ENCODE data around the gene MCC.

The MCC gene

DNA sequence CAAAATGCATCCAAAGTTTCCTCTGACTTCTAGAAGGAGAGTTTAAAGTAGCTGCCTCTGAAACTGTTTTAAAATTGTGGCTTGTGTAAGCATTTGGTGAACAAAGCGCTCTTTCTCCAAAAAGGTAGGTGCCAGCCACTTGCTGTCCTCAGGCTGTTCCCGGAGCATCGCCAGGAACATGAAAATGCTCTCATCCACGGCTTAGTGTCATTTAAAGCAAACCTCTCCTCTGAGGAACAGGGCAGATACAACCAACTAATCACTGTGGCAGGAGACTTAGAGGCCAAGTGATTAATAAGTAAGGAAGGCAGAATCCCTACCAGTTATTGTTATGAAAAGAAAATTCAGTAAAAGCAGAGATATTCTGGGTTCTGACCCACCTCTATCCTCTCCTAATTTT, 346.1 kb downstream of the MCC start:
- no peak for DNase-seq (ENCODE audit: low read depth)

DNA sequence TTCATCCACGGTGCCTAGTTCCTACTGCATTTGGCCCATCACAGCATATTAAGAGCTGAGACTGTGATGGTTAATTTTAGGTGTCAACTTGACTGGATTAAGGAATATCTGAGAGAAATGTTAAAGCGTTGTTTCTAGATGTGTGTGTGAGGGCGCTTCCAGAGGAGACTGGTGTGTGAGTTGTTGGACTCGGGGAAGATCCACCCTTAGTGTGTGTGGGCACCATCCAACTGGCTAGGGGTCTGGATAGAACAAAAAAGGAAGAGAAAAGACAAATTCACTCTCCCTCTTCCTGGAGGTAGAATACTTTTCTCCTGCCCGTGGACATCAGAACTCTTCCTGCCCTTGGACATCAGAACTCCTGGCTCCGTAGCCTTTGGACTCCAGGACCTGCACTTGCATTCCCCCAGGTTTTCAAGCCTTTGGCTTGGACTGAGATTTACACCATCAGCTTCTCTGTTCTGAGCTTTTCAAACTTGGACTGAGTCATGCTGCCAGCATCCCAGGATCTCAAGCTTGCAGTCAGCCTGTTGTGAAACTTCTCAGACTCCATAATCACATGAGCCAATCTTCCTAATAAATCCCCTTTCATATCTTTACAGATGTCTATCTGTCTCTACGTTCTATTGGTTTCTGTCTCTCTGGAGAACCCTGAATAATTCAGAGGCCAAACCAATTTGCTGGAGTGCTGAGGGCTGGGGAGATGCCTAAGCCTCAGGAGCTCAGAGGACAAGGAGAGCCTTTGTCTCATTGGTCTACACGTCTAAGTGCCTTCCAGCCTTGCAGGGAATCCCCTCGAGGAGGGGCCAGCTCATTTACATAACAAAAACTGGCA, 347.2 kb downstream of the MCC start:
- no peak for DNase-seq (ENCODE audit: low read depth)

DNA sequence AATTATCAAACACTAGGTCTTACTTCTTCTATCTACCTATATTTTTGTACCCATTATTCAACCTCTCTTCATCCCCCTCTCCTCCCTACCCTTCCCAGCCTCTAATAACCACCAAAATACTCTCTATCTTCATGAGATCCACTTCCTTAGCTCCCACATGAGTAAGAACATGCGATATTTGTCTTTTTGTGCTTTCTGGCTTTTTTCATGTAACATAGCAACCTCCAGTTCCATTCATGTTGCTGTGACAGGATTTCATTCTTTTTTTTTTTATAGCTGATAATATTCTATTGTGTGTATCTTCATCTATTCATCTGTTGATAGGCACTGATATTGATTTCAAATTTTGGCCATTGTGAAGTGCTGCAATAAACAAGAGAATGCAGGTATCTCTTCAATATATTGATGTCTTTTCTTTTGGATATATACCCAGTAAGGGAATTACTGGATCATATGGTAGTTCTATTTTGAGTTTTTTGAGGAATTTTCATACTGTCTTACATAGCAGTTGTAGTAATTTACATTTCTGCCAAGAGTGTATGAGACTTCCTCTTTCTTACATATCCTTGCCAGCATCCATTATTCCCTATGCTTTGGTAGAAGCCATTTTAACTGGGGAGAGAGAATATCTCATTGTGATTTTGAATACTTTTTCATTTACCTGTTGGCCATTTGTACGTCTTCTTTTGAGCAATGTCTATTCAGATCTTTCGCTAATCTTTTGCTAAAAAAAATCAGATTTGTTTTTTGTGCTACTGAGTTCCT, 354.9 kb downstream of the MCC start:
- DNase-seq (ENCODE audit: low read depth): no peak

DNA sequence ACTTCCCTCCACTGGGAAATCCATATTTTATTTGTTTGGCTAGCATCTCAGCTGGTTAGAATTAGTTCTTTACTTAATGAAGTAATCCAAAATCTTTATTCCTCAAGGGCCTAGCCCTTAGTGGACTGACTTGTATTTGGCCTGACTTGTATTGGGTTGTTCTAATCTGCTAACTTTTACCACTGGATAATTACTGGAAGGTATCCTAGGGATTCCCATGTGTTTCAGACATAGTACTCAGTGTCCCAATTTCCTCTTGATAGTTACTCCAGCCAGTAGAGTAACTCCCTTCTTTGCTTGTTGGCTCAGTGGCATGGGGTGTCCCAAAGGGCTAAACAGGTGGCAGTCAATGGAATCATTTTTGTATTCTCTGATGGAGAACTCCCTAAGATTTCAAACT, 355.7 kb downstream of the MCC start:
- DNase-seq (ENCODE audit: low read depth): no peak

DNA sequence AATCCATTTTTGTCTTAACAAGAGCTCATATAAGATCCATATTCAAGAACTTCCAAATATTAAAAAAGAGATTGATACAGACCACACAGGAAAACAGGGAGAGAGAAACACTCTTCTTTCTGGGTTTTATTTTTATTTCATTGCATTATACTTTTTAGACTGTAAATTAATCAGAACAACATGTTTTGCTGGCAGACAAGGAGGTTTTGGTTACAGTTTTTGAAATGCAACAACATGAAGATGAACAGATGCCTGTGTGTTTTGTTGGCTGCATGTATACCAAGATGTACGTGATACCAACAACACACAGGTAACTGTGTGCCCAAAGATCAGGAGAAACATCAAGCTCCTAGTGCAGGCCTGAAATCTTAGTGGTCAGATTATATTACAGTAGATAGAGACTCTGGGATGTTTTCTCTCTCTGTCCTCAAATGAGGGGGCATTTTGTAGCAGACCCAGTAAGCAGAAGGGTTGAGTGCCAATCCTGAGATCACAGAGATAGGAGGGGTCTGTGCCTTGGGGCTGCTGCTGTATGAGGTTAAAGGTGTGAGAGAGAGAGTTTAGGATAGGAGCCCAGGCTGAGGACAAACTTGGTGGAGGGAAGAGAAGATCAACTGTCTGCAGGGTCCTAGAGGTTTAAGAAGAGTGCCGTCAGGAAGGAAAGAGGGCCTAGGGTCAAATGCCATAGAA, 359.5 kb downstream of the MCC start:
- DNase-seq (ENCODE audit: low read depth): no peak

DNA sequence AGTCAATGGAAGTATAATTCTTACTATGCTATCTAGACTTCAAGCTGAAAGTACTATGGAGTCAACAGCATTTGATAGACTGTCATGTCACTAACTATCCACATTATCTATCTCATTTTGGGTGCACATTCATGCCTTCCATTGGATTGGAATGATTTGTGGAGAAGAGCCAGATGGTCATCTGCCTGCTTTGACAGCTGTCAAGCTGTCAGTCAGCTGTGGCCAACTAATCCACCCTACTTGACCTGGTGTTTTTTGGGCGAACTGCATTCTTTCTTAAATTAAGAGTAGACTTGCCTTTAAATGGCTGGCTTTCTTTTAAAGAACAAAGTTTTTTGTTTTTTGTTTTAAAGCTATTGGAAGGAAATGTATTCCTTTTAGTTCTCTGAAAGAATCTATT, 360.2 kb downstream of the MCC start:
- DNase-seq (ENCODE audit: low read depth): no peak

DNA sequence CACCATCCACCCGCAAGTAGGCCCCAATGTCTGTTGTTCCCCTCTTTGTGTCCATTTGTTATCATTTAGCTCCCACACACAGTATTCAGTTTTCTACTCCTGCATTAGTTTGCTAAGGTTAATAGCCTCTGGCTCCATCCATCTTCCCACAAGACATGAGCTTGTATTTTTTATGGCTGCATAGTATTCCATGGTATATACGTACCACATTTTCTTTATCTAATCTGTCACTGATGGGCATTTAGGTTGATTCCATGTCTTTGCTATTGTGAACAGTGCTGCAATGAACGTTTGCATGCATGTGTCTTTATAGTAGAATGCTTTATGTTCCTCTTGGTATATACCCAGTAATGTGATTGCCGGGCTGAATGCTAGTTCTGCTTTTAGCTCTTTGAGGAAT, 361.2 kb downstream of the MCC start:
- DNase-seq (ENCODE audit: low read depth): no peak

DNA sequence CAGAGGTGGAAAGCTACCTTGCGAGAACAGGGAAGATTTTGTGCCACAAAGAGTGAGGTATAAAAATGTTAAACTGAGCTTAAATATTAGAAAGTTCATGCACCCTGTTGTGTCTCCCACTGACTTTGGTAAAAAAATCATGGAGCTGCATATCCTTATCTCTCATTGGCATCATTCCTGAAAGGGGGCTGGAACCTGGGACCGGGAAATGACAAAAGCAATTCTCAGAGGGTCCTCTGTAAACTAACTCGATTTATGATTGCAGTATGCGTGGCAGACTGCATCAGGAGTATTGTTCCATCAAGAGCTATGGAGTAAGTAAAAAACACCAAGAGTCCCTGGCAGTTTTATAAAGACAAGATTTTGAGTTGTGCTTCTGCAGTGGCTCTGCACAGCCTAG, 362.9 kb downstream of the MCC start:
- no peak for DNase-seq (ENCODE audit: low read depth)

DNA sequence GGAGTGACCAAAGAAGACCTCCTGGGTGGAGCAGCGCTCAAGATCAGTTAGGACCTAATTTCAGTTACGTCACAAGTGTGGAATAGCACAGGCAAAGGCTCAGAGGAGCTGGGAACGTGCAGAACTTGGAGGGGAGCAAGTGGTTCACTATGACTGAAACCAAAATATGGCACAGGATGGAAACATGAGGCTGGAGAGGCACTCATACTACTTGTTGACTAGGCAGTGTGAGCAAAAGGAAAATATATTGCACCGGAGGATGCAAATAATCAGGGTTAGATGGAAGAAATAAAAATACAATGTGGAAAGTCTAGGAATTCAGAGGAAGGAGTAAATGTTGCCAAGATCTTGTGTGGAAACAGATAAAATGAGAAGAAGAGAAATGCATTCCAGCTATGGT, 363.3 kb downstream of the MCC start:
- DNase-seq (ENCODE audit: low read depth): no peak

DNA sequence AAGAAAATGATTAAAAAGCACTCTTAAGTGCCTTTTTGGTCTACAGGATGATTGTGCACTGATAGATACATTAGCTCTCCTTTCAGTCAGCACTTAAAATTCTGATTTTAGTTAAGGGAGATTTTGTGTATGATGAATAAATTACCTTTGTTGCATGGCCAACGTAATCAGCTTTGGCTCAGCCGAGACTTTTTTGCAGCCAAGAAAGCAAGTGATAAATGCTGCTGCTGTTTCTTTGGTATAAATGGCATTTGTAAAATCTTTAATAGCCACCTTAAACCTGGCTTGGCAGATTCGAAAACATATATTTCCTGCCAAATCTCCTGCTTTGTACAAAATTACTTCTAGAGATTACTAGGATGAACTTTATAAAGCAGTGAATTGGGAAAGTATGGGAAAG, 364.0 kb downstream of the MCC start:
- no peak for DNase-seq (ENCODE audit: low read depth)

DNA sequence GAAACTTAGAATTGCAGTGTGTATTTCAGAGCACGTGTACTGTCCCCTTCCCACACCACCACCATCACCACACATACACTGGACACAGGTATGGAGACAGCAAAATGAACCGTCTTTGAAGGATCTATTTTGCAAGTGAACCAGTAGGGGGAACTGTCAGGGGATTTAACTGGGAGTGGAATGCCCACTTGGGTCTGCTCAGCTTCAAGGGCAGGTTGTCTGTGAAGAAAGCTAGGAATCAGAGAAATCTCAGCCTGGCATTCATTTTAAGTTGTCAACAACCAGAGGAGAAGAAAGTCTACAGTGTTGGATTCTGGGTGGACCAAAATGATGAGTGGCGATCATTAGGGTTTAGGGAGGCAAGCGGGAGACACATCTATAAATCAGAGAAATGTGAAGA, 364.6 kb downstream of the MCC start:
- DNase-seq (ENCODE audit: low read depth): no peak

DNA sequence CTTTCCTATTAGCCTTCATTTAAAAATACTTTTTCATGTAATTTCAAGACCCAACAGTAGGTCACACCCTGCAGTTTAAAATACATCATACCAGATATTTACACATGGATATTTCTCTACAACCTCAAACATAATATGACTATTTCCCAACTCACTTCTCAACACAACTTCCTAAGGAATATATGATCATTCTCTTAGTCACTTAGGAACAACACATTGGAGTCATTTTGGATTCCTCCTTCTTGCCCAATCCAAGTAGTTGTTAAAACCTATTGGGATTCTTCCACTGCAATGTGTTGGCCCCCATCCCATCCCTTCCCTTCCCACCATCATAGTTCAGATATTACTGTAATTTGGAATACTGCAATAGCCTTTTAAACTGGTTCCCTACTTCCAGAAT, 366.2 kb downstream of the MCC start:
- DNase-seq (ENCODE audit: low read depth): no peak

DNA sequence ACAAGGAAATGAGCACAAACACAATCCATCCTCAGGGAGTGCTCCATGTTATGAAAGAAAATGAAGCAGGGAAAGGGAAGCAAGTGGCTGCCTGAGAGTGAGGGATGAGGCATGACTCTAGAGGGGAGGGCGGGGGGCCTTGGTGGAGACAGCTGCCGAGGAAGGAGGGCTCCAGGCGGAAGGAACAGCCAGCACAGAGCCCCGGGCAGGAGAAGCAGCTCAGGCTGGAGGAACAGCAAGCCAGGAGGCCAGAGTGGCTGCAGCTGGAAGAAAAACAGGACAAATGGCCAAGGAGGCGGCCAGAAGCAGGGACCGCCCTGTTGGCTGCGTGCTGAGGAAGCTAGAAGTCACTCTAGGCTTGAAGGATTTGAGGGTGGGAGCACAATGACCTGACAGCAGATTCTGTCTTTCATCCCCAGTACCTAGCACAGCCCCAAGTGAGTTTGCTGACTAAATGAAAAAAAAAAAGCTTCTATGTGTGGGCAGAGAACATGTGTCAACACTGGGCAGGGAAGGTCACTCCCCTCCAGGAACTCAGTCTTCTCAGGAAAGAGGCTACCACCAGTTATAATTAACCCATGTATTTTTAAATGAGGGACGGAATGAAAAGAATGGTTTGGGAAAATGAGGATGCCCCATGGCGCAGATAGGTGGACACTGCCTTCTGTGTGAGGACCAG, 368.9 kb downstream of the MCC start:
- no peak for DNase-seq (ENCODE audit: low read depth)

DNA sequence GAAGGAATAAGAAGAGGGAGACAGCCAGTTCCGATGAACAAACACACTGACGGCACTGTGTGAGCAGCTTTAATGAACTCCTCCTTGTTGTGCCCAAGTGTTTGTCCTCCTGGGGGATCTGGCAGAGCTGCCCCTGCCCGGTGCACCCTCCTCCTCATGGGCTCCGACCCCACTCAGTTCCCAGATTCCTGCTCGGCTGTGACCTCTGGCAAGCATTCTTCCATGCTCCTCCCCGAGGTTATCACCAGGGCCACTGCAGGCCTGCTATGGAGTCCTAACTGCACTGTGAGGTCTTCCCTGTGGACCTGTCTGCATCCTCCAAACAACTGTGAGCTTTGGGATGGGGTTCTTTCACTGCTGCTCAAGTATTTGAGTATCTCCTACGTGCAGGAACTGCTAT, 369.5 kb downstream of the MCC start:
- DNase-seq (ENCODE audit: low read depth): no peak

DNA sequence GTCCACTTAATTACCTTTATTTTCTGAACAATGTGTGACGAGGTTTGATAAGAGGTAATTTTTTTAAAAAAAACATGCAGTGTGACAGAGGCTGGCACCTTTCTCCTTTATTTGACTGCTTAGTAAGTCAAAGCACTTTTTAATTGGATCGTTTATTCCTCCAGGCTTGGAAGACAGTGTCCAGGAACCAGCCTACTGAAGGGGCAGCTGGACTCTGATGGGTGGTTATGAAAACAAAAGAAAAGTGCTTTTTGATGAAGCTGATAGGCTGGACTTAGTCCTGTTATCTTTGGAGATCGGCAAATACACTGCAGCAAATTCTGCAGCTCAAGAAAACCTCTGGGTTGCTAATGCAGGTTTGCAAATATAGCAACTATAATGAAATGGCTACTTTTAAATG, 370.0 kb downstream of the MCC start:
- DNase-seq (ENCODE audit: low read depth): no peak

DNA sequence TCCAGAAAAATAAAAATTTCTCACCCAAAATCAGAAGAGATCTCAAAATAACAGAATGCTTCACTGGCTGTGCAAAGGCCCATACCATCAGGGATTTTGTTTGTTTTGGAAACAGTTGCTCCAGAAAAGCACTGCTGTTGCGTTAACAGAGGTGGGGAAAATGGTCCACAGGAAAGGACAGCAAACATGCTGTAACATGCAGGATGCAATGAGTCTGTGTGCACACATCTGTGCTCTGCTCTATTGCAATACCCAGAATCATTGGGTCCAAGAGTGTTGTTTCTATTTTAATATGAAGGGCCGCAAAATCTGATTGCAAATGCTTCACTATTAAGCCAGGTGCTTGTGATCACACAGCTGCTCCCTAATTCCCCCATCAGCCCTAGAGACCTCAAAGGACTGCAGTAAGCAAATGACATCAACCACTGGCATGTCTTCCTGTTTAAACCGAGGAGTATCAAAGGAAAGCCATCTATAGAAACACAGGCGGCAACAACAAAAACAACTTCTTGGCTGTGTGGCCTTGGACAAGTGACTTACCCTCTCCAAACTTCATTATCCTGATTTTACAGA, 370.6 kb downstream of the MCC start:
- DNase-seq (ENCODE audit: low read depth): no peak

DNA sequence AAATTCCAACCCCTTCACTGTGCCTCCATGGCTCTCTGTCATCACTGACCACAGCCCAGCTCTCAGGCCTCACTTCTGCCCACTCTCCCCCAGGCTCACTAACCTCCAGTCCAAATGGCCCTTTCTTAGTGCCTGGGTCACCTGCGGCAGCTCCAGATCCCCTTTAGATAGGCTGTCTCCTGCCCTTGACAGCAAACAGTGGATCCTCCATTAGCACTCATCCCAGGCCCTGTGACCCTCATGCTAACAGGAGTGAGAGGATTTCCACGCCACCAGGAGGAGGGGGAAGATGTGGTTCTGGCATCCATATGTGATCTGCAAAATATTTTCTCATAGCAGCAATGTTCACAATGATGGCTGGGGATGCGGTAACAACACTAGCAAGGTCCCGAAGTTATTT, 372.3 kb downstream of the MCC start:
- DNase-seq (ENCODE audit: low read depth): no peak

DNA sequence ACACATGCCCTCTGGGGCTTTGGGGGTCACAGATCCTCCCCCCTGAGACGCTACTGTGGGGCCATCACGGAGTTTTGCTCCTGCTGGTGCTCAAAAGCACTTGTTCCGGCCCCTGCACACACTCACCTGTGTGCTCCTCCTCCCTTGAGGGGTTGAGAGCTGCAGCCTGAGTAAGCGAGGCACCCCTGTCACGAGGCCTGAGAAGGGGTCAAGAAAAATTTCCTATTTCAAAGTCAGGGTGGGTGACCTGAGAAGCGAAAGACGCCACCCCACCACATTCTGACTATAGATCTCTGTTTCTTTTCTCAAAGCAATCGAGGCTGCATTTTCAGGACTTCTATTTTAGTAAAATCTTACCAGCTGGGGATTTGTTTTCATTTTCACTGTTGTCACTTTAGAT, 373.2 kb downstream of the MCC start:
- no peak for DNase-seq (ENCODE audit: low read depth)

DNA sequence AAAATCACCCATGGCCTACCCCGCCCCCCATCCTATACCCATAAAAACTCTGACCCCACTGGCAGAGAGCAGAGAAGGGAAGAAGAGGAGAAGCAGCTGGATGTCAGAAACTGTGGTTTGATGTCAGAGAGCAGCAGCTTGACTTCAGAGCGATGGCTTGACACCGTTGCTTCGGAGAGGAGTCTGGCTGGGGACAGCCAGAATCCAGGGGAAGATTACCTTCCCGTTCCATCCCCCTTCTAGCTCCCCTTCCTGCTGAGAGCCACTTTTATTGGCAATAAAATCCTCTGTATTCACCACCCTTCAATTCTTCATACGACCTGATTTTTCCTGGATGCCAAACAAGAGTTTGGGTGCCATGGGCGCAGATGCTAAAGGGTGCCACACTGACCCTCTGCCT, 373.7 kb downstream of the MCC start:
- no peak for DNase-seq (ENCODE audit: low read depth)

DNA sequence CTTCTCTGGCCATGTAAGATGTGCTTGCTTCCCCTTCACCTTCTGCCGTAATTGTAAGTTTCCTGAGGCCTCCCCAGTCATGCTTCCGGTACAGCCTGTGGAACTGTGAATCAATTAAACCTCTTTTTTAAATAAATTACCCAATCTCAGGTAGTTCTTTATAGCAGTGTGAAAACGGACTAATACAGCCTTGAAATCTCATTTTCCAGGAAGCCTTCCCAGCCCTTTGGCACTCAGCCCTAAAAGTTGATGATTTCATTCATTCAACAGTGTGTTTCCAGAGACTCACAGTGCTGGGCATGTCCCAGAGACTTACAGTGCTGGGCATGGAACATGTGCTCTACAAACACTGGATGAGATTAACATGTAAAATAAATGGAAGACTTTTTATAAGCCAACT, 375.8 kb downstream of the MCC start:
- no peak for DNase-seq (ENCODE audit: low read depth)

DNA sequence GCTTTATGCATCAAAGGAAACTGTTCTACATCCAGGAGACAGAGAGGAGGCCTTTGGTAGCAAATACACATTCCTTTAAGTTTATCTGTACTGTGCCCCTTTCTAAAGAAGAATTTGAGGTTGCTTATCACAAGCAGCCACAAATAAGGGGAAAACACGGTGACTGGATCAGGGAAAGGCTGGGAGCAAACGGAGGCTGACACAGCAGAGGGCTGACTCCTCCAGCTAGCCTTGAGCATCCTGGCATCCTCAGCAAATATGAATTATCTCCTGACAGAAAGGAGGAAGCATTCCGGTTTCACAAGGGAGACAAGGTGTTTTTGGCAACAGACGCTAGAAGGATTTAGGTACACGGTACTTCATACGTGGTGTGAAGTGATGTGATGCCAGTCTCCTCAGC, 378.1 kb downstream of the MCC start:
- DNase-seq (ENCODE audit: low read depth): no peak

DNA sequence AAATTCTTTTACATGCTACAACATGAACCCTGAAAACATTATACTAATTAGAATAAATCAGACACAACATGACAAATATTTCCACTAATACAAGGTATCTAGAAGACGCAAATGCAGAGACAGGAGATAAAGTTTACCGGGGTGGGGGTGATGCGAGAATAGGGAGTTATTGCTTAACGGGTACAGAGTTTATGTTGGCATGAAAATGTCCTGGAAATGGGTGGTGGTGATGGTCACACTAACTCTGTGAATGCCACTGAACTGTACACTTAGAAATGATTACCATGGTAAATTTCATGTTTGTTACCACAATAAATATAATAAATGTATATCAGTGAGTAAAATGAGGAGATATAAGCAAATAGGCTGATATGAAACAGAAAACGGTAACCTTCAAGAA, 378.9 kb downstream of the MCC start:
- DNase-seq (ENCODE audit: low read depth): no peak

Data from T-helper 22 cell (primary cell).